GM23338 (cell line): ENCODE results near the gene SREK1. TPM values are rescaled to one million over a fixed set of nuclear protein-coding genes. Genes with fewer than 3 reads are reported as not detected.

Experiments
- ATAC-seq: fragments of 200-7000 bp; cut with Tn5 transposase; 3 replicates; pipeline ENCODE4 v1.9.1; 2020
- DNase-seq: peaks from one replicate; pipeline ENCODE4 v3.0.0-alpha.2; 2015; ENCODE audit warnings: low spot score
- H2AFZ ChIP-seq: fragments of 200-600 bp; sonication (generic); 2 replicates; pipeline ENCODE4 v1.8.0; 2016; ENCODE audit warnings: antibody characterized with exemption, mild to moderate bottlenecking, moderate library complexity
- H3F3A ChIP-seq: fragments of 200-600 bp; sonication (generic); replicated peaks from 2 replicates; pipeline ENCODE4 v1.8.0; 2017; ENCODE audit warnings: antibody characterized with exemption, mixed run types, low read depth
- H3K27ac ChIP-seq: fragments of 200-600 bp; sonication (generic); 2 replicates; pipeline ENCODE4 v1.6.1; 2016; ENCODE audit warnings: low read depth
- H3K27me3 ChIP-seq: fragments of 200-600 bp; sonication (generic); 2 replicates; pipeline ENCODE4 v1.8.0; 2016; ENCODE audit warnings: mild to moderate bottlenecking, mixed run types, moderate library complexity; ENCODE audit not compliant: insufficient read depth
- H3K36me3 ChIP-seq: fragments of 200-600 bp; sonication (generic); 2 replicates; pipeline ENCODE4 v1.8.0; 2016; ENCODE audit warnings: mild to moderate bottlenecking; ENCODE audit not compliant: insufficient read depth
- H3K4me1 ChIP-seq: fragments of 200-600 bp; sonication (generic); 2 replicates; pipeline ENCODE4 v1.8.0; 2016; ENCODE audit warnings: mild to moderate bottlenecking, moderate library complexity; ENCODE audit not compliant: insufficient read depth
- H3K4me2 ChIP-seq: fragments of 200-600 bp; sonication (generic); 2 replicates; pipeline ENCODE4 v1.7.1; 2017; ENCODE audit warnings: mixed run types
- H3K4me3 ChIP-seq: fragments of 200-600 bp; sonication (generic); 2 replicates; pipeline ENCODE4 v1.6.1; 2016; ENCODE audit warnings: mixed run types
- H3K79me2 ChIP-seq: fragments of 200-600 bp; sonication (generic); replicated peaks from 2 replicates; pipeline ENCODE4 v1.8.0; 2017; ENCODE audit warnings: mild to moderate bottlenecking; ENCODE audit not compliant: insufficient read depth
- H3K9me2 ChIP-seq: fragments of 200-600 bp; sonication (generic); 2 replicates; pipeline ENCODE4 v1.8.0; 2017; ENCODE audit not compliant: insufficient read depth
- H4K20me1 ChIP-seq: fragments of 200-600 bp; sonication (generic); replicated peaks from 2 replicates; pipeline ENCODE4 v1.8.0; 2017; ENCODE audit warnings: mild to moderate bottlenecking; ENCODE audit not compliant: insufficient read depth
- H3K27ac Mint-ChIP-seq: 2 replicates; pipeline ENCODE4 v1.8.0; 2020; ENCODE audit warnings: inconsistent platforms, mild to moderate bottlenecking, moderate library complexity, mixed read lengths
- H3K27me3 Mint-ChIP-seq: 3 replicates; pipeline ENCODE4 v1.8.0; 2022; ENCODE audit warnings: low read depth, mild to moderate bottlenecking, moderate library complexity, mixed read lengths, inconsistent platforms; ENCODE audit not compliant: insufficient read depth, poor library complexity
- H3K36me3 Mint-ChIP-seq: 3 replicates; pipeline ENCODE4 v1.8.0; 2021; ENCODE audit warnings: low read depth, mild to moderate bottlenecking, inconsistent platforms, moderate library complexity, mixed read lengths
- H3K4me1 Mint-ChIP-seq: 3 replicates; pipeline ENCODE4 v1.8.0; 2020; ENCODE audit warnings: mild to moderate bottlenecking, inconsistent platforms, mixed read lengths
- H3K4me3 Mint-ChIP-seq: 3 replicates; pipeline ENCODE4 v1.8.0; 2021; ENCODE audit warnings: moderate library complexity, mild to moderate bottlenecking, inconsistent platforms, mixed read lengths
- H3K9me3 Mint-ChIP-seq: 3 replicates; pipeline ENCODE4 v1.8.0; 2020; ENCODE audit warnings: moderate library complexity, mild to moderate bottlenecking, inconsistent platforms, mixed read lengths
- CREB1 ChIP-seq: fragments of 250-450 bp; sonication (Bioruptor Pico); IDR thresholded peaks from 2 replicates; pipeline ENCODE4 v1.5.0; 2020; ENCODE audit warnings: low read depth, mild to moderate bottlenecking, moderate library complexity
- EZH2 ChIP-seq: fragments of 200-600 bp; sonication (generic); IDR thresholded peaks from one replicate; pipeline ENCODE4 v1.8.0; 2017; ENCODE audit warnings: antibody characterized with exemption, mild to moderate bottlenecking, low read depth; ENCODE audit not compliant: unreplicated experiment
- EZH2phosphoT487 ChIP-seq: fragments of 200-600 bp; sonication (generic); IDR thresholded peaks from one replicate; pipeline ENCODE4 v1.8.1; 2018; ENCODE audit warnings: antibody characterized with exemption; ENCODE audit not compliant: unreplicated experiment
- NANOG ChIP-seq: IDR thresholded peaks from 2 replicates; pipeline ENCODE4 v1.6.1; 2016; ENCODE audit warnings: antibody characterized with exemption, borderline replicate concordance
- POLR2AphosphoS5 ChIP-seq: IDR thresholded peaks from 2 replicates; pipeline ENCODE4 v1.6.1; 2016; ENCODE audit warnings: antibody characterized with exemption, low read depth
- STAT1 ChIP-seq: IDR thresholded peaks from one replicate; pipeline ENCODE4 v1.6.1; 2016; ENCODE audit warnings: antibody characterized with exemption; ENCODE audit not compliant: unreplicated experiment
- ZNF114 ChIP-seq: fragments of 250-450 bp; sonication (Bioruptor Pico); IDR thresholded peaks from 2 replicates; pipeline ENCODE4 v1.5.0; 2020; ENCODE audit warnings: mild to moderate bottlenecking, moderate library complexity
- ZNF331 ChIP-seq: fragments of 250-450 bp; sonication (Bioruptor Pico); IDR thresholded peaks from 2 replicates; pipeline ENCODE4 v1.5.0; 2020; ENCODE audit warnings: low read depth, mild to moderate bottlenecking, moderate library complexity
- polyA plus RNA-seq: library from polyadenylated mRNA; unstranded; fragments of >200 nt; fragmentation: Nextera tagmentation; extraction: Ambion mirVana; gene quantifications from 2 replicates; pipeline ENCODE4 v1.2.1, GENCODE V29; 2016
- total RNA-seq: library from RNA; depleted of rRNA; stranded (reverse); fragments of >200 nt; shearing (Covaris generic); gene quantifications from 2 replicates; pipeline ENCODE4 v1.2.3, GENCODE V29; 2014
- TF ChIP-seq, protein P1 (sequence below): IDR thresholded peaks from 2 replicates; pipeline ENCODE4 v1.6.1; 2016; ENCODE audit warnings: antibody characterized with exemption
- TF ChIP-seq, protein P2 (sequence below): IDR thresholded peaks from one replicate; pipeline ENCODE4 v1.6.1; 2018; ENCODE audit warnings: antibody characterized with exemption; ENCODE audit not compliant: unreplicated experiment
- TF ChIP-seq, protein P3 (sequence below), 2 experiments: fragments of 200-600 bp in 1 of 2; sonication (generic) in 1 of 2; conservative IDR thresholded peaks; 2 replicates each; pipeline versions ENCODE4 v1.5.1 to v1.6.1; 2016 to 2017; ENCODE audit warnings: antibody characterized with exemption in 2 of 2, low read depth in 2 of 2, mild to moderate bottlenecking in 2 of 2, moderate library complexity in 1 of 2
- TF ChIP-seq, protein P4 (sequence below): fragments of 250-450 bp; sonication (Bioruptor Pico); IDR thresholded peaks from 2 replicates; pipeline ENCODE4 v1.5.0; 2020; ENCODE audit warnings: mild to moderate bottlenecking, moderate library complexity

SREK1 gene
- total and polyA plus RNA-seq, 2 experiments from 2014 or later, result 64.3 to 66.4 TPM

- TF ChIP-seq POLR2AphosphoS5, result peak; percentile 79
- peak; percentile 79 for TF ChIP-seq CREB1
- TF ChIP-seq ZNF331 (CRISPR knock-in tag), result no peak
Measured at GRCh38 chr5:66144074-66144833, at the start of gene SREK1 (continued).

GRCh38 chr5:66100851-66101250, 43.2 kb upstream of the SREK1 start:
- no peaks in the 10 kb centered on the region for H3F3A ChIP-seq
- Mint-ChIP-seq H3K36me3 (peaks cover 38% of the 10 kb centered on the region), H3K27me3 (peaks cover 6% of the 10 kb centered on the region), H3K27ac (no peak overlapping the region), H3K4me1 (no peaks in the 10 kb centered on the region), H3K9me3 (peaks cover 67% of the 10 kb centered on the region), H3K4me3 (no peak overlapping the region)
- no peak overlapping the region for H3K4me2 ChIP-seq
- H3K27me3 ChIP-seq, result no peaks in the 10 kb centered on the region
- no peak for ATAC-seq
- no peak overlapping the region for H2AFZ ChIP-seq
- no peaks in the 10 kb centered on the region for H3K9me2 ChIP-seq
- no peaks in the 10 kb centered on the region for H3K79me2 ChIP-seq
- DNase-seq, result no peak
- no peak overlapping the region for H3K4me3 ChIP-seq
- H3K4me1 ChIP-seq, result no peaks in the 10 kb centered on the region
- no peak overlapping the region for H3K27ac ChIP-seq
- H4K20me1 ChIP-seq, result no peaks in the 10 kb centered on the region
- no peaks in the 10 kb centered on the region for H3K36me3 ChIP-seq
- TF ChIP-seq, protein P1, sequence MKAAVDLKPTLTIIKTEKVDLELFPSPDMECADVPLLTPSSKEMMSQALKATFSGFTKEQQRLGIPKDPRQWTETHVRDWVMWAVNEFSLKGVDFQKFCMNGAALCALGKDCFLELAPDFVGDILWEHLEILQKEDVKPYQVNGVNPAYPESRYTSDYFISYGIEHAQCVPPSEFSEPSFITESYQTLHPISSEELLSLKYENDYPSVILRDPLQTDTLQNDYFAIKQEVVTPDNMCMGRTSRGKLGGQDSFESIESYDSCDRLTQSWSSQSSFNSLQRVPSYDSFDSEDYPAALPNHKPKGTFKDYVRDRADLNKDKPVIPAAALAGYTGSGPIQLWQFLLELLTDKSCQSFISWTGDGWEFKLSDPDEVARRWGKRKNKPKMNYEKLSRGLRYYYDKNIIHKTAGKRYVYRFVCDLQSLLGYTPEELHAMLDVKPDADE, result no peak
- TF ChIP-seq CREB1 (no peak), EZH2phosphoT487 (no peak), ZNF331 (CRISPR knock-in tag) (no peak), STAT1 (no peak), EZH2 (no peak), POLR2AphosphoS5 (no peak), ZNF114 (CRISPR knock-in tag) (no peak), NANOG (no peak)
- TF ChIP-seq, protein P2, sequence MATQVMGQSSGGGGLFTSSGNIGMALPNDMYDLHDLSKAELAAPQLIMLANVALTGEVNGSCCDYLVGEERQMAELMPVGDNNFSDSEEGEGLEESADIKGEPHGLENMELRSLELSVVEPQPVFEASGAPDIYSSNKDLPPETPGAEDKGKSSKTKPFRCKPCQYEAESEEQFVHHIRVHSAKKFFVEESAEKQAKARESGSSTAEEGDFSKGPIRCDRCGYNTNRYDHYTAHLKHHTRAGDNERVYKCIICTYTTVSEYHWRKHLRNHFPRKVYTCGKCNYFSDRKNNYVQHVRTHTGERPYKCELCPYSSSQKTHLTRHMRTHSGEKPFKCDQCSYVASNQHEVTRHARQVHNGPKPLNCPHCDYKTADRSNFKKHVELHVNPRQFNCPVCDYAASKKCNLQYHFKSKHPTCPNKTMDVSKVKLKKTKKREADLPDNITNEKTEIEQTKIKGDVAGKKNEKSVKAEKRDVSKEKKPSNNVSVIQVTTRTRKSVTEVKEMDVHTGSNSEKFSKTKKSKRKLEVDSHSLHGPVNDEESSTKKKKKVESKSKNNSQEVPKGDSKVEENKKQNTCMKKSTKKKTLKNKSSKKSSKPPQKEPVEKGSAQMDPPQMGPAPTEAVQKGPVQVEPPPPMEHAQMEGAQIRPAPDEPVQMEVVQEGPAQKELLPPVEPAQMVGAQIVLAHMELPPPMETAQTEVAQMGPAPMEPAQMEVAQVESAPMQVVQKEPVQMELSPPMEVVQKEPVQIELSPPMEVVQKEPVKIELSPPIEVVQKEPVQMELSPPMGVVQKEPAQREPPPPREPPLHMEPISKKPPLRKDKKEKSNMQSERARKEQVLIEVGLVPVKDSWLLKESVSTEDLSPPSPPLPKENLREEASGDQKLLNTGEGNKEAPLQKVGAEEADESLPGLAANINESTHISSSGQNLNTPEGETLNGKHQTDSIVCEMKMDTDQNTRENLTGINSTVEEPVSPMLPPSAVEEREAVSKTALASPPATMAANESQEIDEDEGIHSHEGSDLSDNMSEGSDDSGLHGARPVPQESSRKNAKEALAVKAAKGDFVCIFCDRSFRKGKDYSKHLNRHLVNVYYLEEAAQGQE, result no peak
- TF ChIP-seq, protein P3, sequence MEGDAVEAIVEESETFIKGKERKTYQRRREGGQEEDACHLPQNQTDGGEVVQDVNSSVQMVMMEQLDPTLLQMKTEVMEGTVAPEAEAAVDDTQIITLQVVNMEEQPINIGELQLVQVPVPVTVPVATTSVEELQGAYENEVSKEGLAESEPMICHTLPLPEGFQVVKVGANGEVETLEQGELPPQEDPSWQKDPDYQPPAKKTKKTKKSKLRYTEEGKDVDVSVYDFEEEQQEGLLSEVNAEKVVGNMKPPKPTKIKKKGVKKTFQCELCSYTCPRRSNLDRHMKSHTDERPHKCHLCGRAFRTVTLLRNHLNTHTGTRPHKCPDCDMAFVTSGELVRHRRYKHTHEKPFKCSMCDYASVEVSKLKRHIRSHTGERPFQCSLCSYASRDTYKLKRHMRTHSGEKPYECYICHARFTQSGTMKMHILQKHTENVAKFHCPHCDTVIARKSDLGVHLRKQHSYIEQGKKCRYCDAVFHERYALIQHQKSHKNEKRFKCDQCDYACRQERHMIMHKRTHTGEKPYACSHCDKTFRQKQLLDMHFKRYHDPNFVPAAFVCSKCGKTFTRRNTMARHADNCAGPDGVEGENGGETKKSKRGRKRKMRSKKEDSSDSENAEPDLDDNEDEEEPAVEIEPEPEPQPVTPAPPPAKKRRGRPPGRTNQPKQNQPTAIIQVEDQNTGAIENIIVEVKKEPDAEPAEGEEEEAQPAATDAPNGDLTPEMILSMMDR (conservative IDR thresholded peaks at IDR 0.05; ENCODE audit: low read depth in 2 of 2), result no peak
- TF ChIP-seq, protein P4, sequence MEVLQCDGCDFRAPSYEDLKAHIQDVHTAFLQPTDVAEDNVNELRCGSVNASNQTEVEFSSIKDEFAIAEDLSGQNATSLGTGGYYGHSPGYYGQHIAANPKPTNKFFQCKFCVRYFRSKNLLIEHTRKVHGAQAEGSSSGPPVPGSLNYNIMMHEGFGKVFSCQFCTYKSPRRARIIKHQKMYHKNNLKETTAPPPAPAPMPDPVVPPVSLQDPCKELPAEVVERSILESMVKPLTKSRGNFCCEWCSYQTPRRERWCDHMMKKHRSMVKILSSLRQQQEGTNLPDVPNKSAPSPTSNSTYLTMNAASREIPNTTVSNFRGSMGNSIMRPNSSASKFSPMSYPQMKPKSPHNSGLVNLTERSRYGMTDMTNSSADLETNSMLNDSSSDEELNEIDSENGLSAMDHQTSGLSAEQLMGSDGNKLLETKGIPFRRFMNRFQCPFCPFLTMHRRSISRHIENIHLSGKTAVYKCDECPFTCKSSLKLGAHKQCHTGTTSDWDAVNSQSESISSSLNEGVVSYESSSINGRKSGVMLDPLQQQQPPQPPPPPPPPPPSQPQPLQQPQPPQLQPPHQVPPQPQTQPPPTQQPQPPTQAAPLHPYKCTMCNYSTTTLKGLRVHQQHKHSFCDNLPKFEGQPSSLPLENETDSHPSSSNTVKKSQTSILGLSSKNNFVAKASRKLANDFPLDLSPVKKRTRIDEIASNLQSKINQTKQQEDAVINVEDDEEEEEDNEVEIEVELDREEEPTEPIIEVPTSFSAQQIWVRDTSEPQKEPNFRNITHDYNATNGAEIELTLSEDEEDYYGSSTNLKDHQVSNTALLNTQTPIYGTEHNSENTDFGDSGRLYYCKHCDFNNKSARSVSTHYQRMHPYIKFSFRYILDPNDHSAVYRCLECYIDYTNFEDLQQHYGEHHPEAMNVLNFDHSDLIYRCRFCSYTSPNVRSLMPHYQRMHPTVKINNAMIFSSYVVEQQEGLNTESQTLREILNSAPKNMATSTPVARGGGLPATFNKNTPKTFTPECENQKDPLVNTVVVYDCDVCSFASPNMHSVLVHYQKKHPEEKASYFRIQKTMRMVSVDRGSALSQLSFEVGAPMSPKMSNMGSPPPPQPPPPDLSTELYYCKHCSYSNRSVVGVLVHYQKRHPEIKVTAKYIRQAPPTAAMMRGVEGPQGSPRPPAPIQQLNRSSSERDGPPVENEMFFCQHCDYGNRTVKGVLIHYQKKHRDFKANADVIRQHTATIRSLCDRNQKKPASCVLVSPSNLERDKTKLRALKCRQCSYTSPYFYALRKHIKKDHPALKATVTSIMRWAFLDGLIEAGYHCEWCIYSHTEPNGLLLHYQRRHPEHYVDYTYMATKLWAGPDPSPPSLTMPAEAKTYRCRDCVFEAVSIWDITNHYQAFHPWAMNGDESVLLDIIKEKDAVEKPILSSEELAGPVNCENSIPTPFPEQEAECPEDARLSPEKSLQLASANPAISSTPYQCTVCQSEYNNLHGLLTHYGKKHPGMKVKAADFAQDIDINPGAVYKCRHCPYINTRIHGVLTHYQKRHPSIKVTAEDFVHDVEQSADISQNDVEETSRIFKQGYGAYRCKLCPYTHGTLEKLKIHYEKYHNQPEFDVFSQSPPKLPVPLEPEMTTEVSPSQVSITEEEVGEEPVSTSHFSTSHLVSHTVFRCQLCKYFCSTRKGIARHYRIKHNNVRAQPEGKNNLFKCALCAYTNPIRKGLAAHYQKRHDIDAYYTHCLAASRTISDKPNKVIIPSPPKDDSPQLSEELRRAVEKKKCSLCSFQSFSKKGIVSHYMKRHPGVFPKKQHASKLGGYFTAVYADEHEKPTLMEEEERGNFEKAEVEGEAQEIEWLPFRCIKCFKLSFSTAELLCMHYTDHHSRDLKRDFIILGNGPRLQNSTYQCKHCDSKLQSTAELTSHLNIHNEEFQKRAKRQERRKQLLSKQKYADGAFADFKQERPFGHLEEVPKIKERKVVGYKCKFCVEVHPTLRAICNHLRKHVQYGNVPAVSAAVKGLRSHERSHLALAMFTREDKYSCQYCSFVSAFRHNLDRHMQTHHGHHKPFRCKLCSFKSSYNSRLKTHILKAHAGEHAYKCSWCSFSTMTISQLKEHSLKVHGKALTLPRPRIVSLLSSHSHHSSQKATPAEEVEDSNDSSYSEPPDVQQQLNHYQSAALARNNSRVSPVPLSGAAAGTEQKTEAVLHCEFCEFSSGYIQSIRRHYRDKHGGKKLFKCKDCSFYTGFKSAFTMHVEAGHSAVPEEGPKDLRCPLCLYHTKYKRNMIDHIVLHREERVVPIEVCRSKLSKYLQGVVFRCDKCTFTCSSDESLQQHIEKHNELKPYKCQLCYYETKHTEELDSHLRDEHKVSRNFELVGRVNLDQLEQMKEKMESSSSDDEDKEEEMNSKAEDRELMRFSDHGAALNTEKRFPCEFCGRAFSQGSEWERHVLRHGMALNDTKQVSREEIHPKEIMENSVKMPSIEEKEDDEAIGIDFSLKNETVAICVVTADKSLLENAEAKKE (CRISPR knock-in tag), result no peak
